Central memory CD4-positive, alpha-beta T cell (primary cell): Measurements from ENCODE around the gene SARDH.
"Not testable (repeated sequence)": the region's sequence is repeated elsewhere in the genome, so short reads cannot be mapped to it uniquely, and the experiment has no call there.

Source experiments
- DNase-seq: peaks from one replicate; pipeline ENCODE4 v3.0.0; 2022

Gene SARDH

GRCh38 chr9:133641861-133642595, 96.1 kb downstream of the SARDH start:
- no peak for DNase-seq

GRCh38 chr9:133641396-133641655, 96.8 kb downstream of the SARDH start:
- DNase-seq = no peak

GRCh38 chr9:133640580-133641395, 97.4 kb downstream of the SARDH start:
- DNase-seq = no peak

- no peak for DNase-seq
Measured at GRCh38 chr9:133640160-133640559, 98.0 kb downstream of the SARDH start.

- no peak for DNase-seq
Measured at GRCh38 chr9:133639613-133640012, 98.5 kb downstream of the SARDH start.

- DNase-seq = no peak
Measured at GRCh38 chr9:133638711-133639110, 99.4 kb downstream of the SARDH start.

- DNase-seq = no peak
Measured at GRCh38 chr9:133638076-133638475, 100.1 kb downstream of the SARDH start.

- DNase-seq = no peak
Measured at GRCh38 chr9:133637451-133638055, 100.6 kb downstream of the SARDH start.

GRCh38 chr9:133636902-133637301, 101.2 kb downstream of the SARDH start:
- DNase-seq = no peak

- DNase-seq = no peak
Measured at GRCh38 chr9:133635533-133636531, 102.3 kb downstream of the SARDH start, which contains the start of gene DBH. TSS of gene DBH (plus strand) at chr9:133636363. CDS start at chr9:133636372, 9 bp downstream.

GRCh38 chr9:133635098-133635497, 103.1 kb downstream of the SARDH start:
- DNase-seq = no peak

- no peak for DNase-seq
Measured at GRCh38 chr9:133634081-133634691, 104.0 kb downstream of the SARDH start.

- DNase-seq = no peak
Measured at GRCh38 chr9:133633681-133634080, 104.5 kb downstream of the SARDH start.

- no peak for DNase-seq
Measured at GRCh38 chr9:133632806-133633680, 105.1 kb downstream of the SARDH start.

GRCh38 chr9:133631111-133631510, 107.0 kb downstream of the SARDH start:
- DNase-seq = no peak

GRCh38 chr9:133629221-133630110, 108.7 kb downstream of the SARDH start:
- DNase-seq = no peak

GRCh38 chr9:133628766-133629165, 109.4 kb downstream of the SARDH start:
- DNase-seq = no peak

- no peak for DNase-seq
Measured at GRCh38 chr9:133627341-133627740, 110.8 kb downstream of the SARDH start.

- not testable (repeated sequence) for DNase-seq
Measured at GRCh38 chr9:133626008-133626407, 112.1 kb downstream of the SARDH start.

GRCh38 chr9:133622555-133622954, 115.6 kb downstream of the SARDH start:
- DNase-seq = no peak
